Loucy (cell line): ENCODE data around the gene UVSSA.
A peak's percentile ranks its signal among the peaks of the same experiment; 100 is the strongest.

ENCODE experiments used
- CTCF ChIP-seq: fragments of 200-600 bp; sonication (generic); conservative IDR thresholded peaks from 2 replicates; pipeline ENCODE4 v1.5.1; 2014; ENCODE audit warnings: mild to moderate bottlenecking, antibody characterized with exemption, low read length
- EZH2phosphoT487 ChIP-seq: fragments of 200-600 bp; IDR thresholded peaks from 2 replicates; pipeline ENCODE4 v1.6.1; 2018; ENCODE audit warnings: antibody characterized with exemption, mild to moderate bottlenecking, moderate library complexity, borderline replicate concordance

GRCh38 chr4:1351854-1352566 lies 5.0 kb downstream of the UVSSA start:
- peak; percentile 84 for TF ChIP-seq CTCF
- TF ChIP-seq EZH2phosphoT487, result no peak
